GM12801 (cell line): ENCODE results near the gene RAB38.

Experiments
- TF ChIP-seq, protein P1 (sequence below): IDR thresholded peaks from one replicate; pipeline ENCODE4 v1.5.1; 2011; ENCODE audit warnings: control low read depth; ENCODE audit not compliant: insufficient read length; ENCODE audit errors: extremely low read depth

RAB38 gene

DNA sequence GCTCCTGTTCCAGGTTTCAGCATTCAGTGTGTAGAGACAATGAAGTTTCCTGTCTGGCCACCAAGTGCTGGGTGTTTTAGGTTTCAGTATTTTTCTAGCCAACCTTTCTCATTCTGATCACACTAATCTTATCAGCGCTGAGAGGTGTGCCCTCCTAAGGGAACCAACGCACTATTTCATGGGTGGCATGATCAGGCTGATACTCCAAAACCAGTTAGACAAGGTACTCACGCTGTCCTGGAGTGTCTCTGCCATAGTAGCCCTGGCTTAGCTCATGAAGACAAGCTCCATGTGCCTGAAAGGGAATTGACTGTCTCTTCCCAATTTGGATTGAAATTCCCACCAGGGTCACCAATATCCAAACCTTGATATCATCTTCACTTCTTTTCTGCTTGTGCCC, 8.0 kb upstream of the RAB38 start:
- TF ChIP-seq, protein P1, sequence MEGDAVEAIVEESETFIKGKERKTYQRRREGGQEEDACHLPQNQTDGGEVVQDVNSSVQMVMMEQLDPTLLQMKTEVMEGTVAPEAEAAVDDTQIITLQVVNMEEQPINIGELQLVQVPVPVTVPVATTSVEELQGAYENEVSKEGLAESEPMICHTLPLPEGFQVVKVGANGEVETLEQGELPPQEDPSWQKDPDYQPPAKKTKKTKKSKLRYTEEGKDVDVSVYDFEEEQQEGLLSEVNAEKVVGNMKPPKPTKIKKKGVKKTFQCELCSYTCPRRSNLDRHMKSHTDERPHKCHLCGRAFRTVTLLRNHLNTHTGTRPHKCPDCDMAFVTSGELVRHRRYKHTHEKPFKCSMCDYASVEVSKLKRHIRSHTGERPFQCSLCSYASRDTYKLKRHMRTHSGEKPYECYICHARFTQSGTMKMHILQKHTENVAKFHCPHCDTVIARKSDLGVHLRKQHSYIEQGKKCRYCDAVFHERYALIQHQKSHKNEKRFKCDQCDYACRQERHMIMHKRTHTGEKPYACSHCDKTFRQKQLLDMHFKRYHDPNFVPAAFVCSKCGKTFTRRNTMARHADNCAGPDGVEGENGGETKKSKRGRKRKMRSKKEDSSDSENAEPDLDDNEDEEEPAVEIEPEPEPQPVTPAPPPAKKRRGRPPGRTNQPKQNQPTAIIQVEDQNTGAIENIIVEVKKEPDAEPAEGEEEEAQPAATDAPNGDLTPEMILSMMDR, result no peak

DNA sequence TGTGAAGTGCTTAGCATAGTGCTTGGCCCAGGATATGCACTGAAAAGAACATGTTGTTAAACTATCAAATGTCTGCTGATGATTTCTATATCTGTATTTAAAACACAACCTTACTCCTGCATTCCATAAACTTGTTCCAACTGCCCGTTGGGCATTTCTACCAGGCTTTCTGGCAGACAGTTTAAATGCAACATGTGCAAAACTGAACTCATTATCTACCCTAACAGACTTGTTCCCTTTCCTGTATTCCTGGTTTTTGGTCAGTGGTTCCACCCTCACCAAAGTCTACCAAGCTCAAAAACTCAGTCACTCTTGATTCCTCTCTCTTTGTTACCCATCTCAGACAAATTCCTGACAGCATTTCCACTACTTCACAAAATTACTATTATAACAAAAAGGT, 6.5 kb upstream of the RAB38 start:
- TF ChIP-seq, protein P1, result no peak

- TF ChIP-seq, protein P1, result no peak
Measured at GRCh38 chr11:88179971-88180629, 4.9 kb upstream of the RAB38 start.

- TF ChIP-seq, protein P1, result no peak
Measured at GRCh38 chr11:88179141-88179540, 3.9 kb upstream of the RAB38 start.

DNA sequence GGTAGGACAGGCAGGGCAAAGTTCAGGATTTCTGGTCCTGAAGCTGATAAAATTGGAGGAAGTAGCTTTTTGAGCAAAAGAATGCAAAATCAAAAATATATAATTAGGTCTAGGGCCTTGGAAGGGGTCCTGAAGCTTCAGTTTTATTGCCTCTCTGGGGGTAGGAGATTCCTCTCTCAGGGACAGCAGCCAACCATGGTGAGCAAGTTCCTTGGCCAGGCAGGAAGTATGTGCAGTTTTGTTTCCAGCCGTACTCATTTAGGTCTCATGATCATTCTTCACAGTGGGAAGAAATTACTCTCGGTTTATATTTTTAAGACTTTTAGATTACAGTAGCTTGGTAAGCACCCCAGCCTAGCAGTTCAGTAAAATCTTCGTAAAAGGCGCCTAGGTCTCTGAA, 2.9 kb upstream of the RAB38 start:
- TF ChIP-seq, protein P1, result no peak

DNA sequence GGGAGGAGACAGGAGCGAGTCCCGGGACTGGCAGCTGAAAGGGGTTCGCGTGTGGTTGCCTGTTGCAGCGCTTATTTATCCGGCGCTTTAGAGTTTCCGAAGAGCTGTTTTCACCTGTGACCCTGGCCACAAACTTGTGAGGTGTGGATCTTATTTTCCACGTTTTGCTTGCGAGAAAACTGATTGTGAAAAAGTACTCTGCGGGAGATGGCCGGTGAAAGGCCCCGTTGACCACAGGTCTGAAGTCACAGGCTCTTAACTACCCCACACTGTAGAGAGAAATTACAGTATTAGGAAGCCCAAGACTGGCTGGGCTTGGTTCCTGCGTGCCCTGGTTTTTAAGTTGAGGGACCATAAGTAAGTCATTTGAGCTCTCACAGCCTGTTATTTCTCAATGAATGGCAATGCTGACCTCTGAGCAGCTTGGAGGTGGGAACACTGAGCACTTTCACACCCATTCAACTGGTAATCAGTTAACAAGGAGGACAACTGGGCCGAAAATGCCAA, 379 bp upstream of the RAB38 start:
- TF ChIP-seq, protein P1, result no peak

DNA sequence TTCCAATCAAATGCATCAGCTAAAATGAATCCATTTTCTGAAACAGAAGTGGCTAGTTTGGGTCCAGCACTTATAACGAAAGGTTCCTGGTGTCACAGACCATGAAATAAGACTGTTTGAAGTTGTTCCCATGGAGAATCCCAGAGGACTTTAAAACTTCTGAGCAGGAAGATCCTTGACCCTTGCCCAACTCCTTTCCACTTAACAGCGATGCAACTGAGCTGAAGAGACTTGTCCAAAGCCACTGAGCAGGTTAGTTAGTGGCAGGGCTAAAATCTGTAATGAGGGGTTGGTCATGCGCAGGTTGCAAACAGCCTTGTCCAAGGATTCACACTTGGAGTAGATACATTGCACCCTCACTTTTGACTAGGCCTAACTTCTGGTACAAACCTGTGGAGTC, 1.3 kb downstream of the RAB38 start:
- TF ChIP-seq, protein P1, result no peak
